HTR-8/SVneo (cell line): ENCODE data around the gene ASGR2.
"Not testable (repeated sequence)": the region's sequence is repeated elsewhere in the genome, so short reads cannot be mapped to it uniquely, and the experiment has no call there.

Source experiments
- DNase-seq: peaks from one replicate; pipeline ENCODE4 v3.0.0; 2011; ENCODE audit warnings: low spot score, mixed read lengths; ENCODE audit not compliant: insufficient read length
- FAIRE-seq: peaks from 2 replicates; lab custom pipeline; 2011; peaks lifted over from hg19 to GRCh38; lab: Jason Lieb, UNC

Gene ASGR2

GRCh38 chr17:7127501-7127900 is 12.9 kb upstream of the ASGR2 start:
- not testable (repeated sequence) for DNase-seq, FAIRE-seq

GRCh38 chr17:7126386-7126785 is 11.8 kb upstream of the ASGR2 start:
- not testable (repeated sequence) for FAIRE-seq, DNase-seq

- FAIRE-seq: no peak
Measured at GRCh38 chr17:7124923-7125322, 10.3 kb upstream of the ASGR2 start.

GRCh38 chr17:7123844-7124243 is 9.2 kb upstream of the ASGR2 start:
- no peak for FAIRE-seq
- DNase-seq: no peak

More at GRCh38 chr17:7124923-7125322, 10.3 kb upstream of the ASGR2 start:
- no peak for DNase-seq

GRCh38 chr17:7122381-7122780 is 7.8 kb upstream of the ASGR2 start:
- DNase-seq: no peak
- no peak for FAIRE-seq

- not testable (repeated sequence) for FAIRE-seq, DNase-seq
Measured at GRCh38 chr17:7120635-7121034, 6.0 kb upstream of the ASGR2 start.

GRCh38 chr17:7120123-7120522 is 5.5 kb upstream of the ASGR2 start:
- FAIRE-seq (no peak), DNase-seq (no peak)

GRCh38 chr17:7119314-7119713 is 4.7 kb upstream of the ASGR2 start:
- FAIRE-seq: no peak
- DNase-seq: no peak

- FAIRE-seq: no peak
- DNase-seq: no peak
Measured at GRCh38 chr17:7114875-7115614, 423 bp upstream of the ASGR2 start.

GRCh38 chr17:7113273-7114071 is 1.1 kb downstream of the ASGR2 start:
- FAIRE-seq: peak; percentile 100
- DNase-seq: no peak

GRCh38 chr17:7112510-7113108 is 2.0 kb downstream of the ASGR2 start:
- no peak for DNase-seq
- FAIRE-seq: no peak

GRCh38 chr17:7111784-7112509 is 2.7 kb downstream of the ASGR2 start:
- no peak for FAIRE-seq
- DNase-seq: no peak

GRCh38 chr17:7110617-7111306 is 3.9 kb downstream of the ASGR2 start:
- FAIRE-seq (no peak), DNase-seq (no peak)

GRCh38 chr17:7109461-7110322 is 4.9 kb downstream of the ASGR2 start:
- DNase-seq: no peak
- FAIRE-seq: peak; percentile 88

- FAIRE-seq: no peak
Measured at GRCh38 chr17:7108981-7109380, 5.6 kb downstream of the ASGR2 start.

GRCh38 chr17:7108560-7108925 is 6.1 kb downstream of the ASGR2 start:
- FAIRE-seq (no peak), DNase-seq (no peak)

More at GRCh38 chr17:7108981-7109380, 5.6 kb downstream of the ASGR2 start:
- DNase-seq: no peak

- DNase-seq: no peak
- no peak for FAIRE-seq
Measured at GRCh38 chr17:7107795-7108559, 6.6 kb downstream of the ASGR2 start.
